ENCODE results near the gene ATP8A2. TPM values are rescaled to one million over a fixed set of nuclear protein-coding genes. Genes with fewer than 3 reads are reported as not detected.

The ATP8A2 gene
- total RNA-seq, 6 donors from 2014 or later = 0.55 to 1.5 (median 0.87) TPM

DNA sequence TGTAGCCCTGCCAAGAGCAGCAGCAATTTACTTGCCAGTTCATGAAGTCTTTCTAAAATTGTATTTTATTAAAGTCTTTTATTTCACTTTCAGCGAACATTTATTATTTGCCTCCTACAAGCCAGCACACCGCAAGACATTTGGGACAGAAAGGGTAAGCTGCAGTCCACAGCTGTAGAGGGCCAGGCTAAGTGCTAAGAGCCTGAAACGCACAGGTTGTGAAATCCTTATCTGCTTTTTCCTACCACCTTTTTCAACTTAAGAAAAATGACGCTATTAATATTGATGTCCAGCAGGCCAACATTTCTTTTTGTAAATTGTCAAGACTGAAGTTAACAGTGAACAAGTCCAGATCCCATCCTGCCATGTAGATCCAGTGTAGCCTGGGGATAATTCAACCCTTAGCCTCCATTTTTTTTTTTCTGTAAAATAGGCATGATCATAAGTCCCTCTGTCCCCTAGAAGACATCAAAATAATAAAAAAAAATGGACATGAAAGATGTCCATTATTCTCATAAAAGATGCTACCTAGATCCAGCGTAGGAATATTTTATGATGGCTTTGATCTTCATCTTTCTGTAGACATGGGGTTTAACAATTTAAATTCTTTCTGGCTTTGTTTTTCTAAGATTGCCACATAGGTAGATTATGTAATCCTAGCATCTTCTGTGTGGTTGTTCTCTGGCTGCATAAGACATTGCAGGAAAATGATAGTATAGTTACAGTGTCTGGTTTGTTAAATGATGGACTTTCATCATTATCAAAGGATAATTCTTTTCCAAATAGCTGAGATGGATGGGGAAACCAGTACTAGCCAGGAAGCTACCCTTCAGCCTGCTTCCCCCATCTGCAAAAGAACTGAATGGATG is 551.7 kb downstream of the ATP8A2 start:
- no peak for TF ChIP-seq CTCF (IDR thresholded peaks at IDR 0.05)
- TF ChIP-seq POLR2A (IDR thresholded peaks at IDR 0.05) = no peak
- TF ChIP-seq EP300 (IDR thresholded peaks at IDR 0.05) = no peak
- TF ChIP-seq POLR2AphosphoS5 (IDR thresholded peaks at IDR 0.05) = no peak
- H3K4me3 ChIP-seq = no peak overlapping the region
- H3K9me3 ChIP-seq = no peaks in the 10 kb centered on the region
- no peak overlapping the region for H3K27ac ChIP-seq
- no peaks in the 10 kb centered on the region for H3K4me1 ChIP-seq
- ATAC-seq (ENCODE audit: low FRiP score in 2 of 2) (no peak), DNase-seq (no peak)
- no peaks in the 10 kb centered on the region for H3K27me3 ChIP-seq
- no peaks in the 10 kb centered on the region for H3K36me3 ChIP-seq
- WGBS, 2 donors = 56 to 67% methylated on average over 5 of the region's 5 CpGs

DNA sequence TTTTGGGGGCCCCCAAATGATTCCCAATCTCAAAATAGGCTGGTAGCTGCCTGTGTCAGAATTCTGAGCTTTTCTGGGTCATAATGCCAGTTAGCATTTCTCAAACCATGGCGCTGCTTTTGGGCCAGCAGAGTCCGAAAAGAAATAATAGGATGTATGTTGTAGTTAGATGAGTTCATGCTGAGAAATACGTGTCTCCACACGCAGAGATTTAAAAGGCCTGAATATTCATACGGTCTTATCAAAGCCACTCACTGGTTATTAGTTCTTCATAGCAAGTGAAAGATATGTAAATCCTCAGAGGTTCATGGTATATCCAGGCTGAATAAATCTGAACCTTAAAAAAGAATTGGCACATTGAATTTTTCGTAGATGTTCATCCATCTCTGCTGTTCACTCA is 555.6 kb downstream of the ATP8A2 start:
- H3K9me3 ChIP-seq = no peaks in the 10 kb centered on the region
- WGBS, 2 donors = 79 to 82% methylated on average over 6 of the region's 6 CpGs
- no peak for TF ChIP-seq POLR2A (IDR thresholded peaks at IDR 0.05)
- no peak for TF ChIP-seq EP300 (IDR thresholded peaks at IDR 0.05)
- ATAC-seq (ENCODE audit: low FRiP score in 2 of 2) (no peak), DNase-seq (no peak)
- no peaks in the 10 kb centered on the region for H3K4me1 ChIP-seq
- no peaks in the 10 kb centered on the region for H3K27me3 ChIP-seq
- H3K27ac ChIP-seq = no peak overlapping the region
- no peak overlapping the region for H3K4me3 ChIP-seq
- no peaks in the 10 kb centered on the region for H3K36me3 ChIP-seq

DNA sequence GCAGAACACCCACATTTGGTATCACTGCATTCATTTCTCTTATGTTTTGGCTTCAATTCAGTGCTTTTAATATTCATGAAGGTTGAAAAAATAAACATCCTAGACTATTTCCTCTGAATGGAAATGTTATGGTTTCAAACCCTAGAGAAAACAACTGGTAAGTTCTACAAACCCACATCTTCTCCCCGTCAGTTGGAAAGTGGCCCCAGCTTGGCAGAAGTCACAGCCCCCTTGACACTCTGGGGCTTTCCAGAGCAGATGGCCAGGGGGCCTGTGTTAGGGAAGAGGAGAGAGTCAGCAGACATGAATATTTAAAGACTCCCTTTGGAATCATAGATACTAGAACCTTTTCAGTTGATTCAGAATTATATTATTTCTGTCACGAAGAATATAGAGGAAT is 556.2 kb downstream of the ATP8A2 start:
- Histone ChIP-seq H3K27me3 (no peaks in the 10 kb centered on the region), H3K4me3 (no peak overlapping the region), H3K27ac (no peak overlapping the region), H3K36me3 (no peaks in the 10 kb centered on the region), H3K4me1 (no peaks in the 10 kb centered on the region), H3K9me3 (no peaks in the 10 kb centered on the region)
- WGBS, 2 donors = 65 to 66% methylated on average over 2 of the region's 2 CpGs
- ATAC-seq (ENCODE audit: low FRiP score in 2 of 2) (no peak), DNase-seq (no peak)
- no peak for TF ChIP-seq POLR2A (IDR thresholded peaks at IDR 0.05)
- no peak for TF ChIP-seq CTCF (IDR thresholded peaks at IDR 0.05)
- TF ChIP-seq POLR2AphosphoS5 (IDR thresholded peaks at IDR 0.05) = no peak
- no peak for TF ChIP-seq EP300 (IDR thresholded peaks at IDR 0.05)

GRCh38 chr13:25928941-25929505 is 557.2 kb downstream of the ATP8A2 start:
- H3K9me3 ChIP-seq = no peaks in the 10 kb centered on the region
- ATAC-seq (ENCODE audit: low FRiP score in 2 of 2) = no peak
- H3K27ac ChIP-seq = no peak overlapping the region
- H3K4me1 ChIP-seq = no peaks in the 10 kb centered on the region
- H3K36me3 ChIP-seq = no peaks in the 10 kb centered on the region
- no peak overlapping the region for H3K4me3 ChIP-seq
- H3K27me3 ChIP-seq = no peaks in the 10 kb centered on the region
- TF ChIP-seq EP300 (IDR thresholded peaks at IDR 0.05) (no peak), CTCF (IDR thresholded peaks at IDR 0.05) (no peak), POLR2AphosphoS5 (IDR thresholded peaks at IDR 0.05) (no peak), POLR2A (IDR thresholded peaks at IDR 0.05) (no peak)
- WGBS, 2 donors = 81 to 83% methylated on average over 12 of the region's 12 CpGs
- DNase-seq = no peak

DNA sequence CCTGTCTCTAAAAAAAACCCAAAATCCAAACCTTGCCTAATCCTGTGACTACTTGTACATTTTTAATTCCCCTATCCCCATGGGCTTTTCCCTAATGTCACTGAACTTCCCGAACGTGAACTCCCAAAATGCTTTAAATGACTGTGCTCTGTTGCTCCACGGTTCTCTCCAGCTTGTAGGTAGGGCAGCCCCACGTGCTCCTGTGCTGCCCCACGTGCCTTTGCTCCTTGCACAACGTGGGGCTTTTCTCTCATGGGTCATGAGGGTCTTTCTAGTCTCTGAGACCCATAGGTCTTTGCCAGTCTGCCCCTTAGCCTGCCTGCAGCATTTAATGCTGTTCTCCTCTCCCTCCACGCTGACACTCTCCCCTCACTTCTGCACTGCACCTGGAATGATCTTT is 558.0 kb downstream of the ATP8A2 start:
- no peaks in the 10 kb centered on the region for H3K4me1 ChIP-seq
- TF ChIP-seq CTCF (IDR thresholded peaks at IDR 0.05) (no peak), EP300 (IDR thresholded peaks at IDR 0.05) (no peak), POLR2AphosphoS5 (IDR thresholded peaks at IDR 0.05) (no peak), POLR2A (IDR thresholded peaks at IDR 0.05) (no peak)
- no peaks in the 10 kb centered on the region for H3K9me3 ChIP-seq
- no peaks in the 10 kb centered on the region for H3K27me3 ChIP-seq
- ATAC-seq (ENCODE audit: low FRiP score in 2 of 2) (no peak), DNase-seq (no peak)
- no peak overlapping the region for H3K4me3 ChIP-seq
- 75 to 77% methylated on average over 7 of the region's 7 CpGs for WGBS, 2 donors
- H3K36me3 ChIP-seq = no peaks in the 10 kb centered on the region
- H3K27ac ChIP-seq = no peak overlapping the region

Data from upper lobe of left lung (tissue), 6 donors.